Glutamatergic neuron (in vitro differentiated cells): ENCODE data around the gene CEP164. TPM values are rescaled to one million over a fixed set of nuclear protein-coding genes. Genes with fewer than 3 reads are reported as not detected.

ENCODE experiments used
- DNase-seq: peaks from one replicate; pipeline ENCODE4 v3.0.0; 2022
- H3K27ac Mint-ChIP-seq: one replicate; pipeline ENCODE4 v1.8.0; 2020; ENCODE audit warnings: mild to moderate bottlenecking, mixed read lengths, inconsistent platforms; ENCODE audit not compliant: unreplicated experiment
- H3K27me3 Mint-ChIP-seq: one replicate; pipeline ENCODE4 v1.8.0; 2020; ENCODE audit warnings: mild to moderate bottlenecking, moderate library complexity, mixed read lengths, inconsistent platforms; ENCODE audit not compliant: unreplicated experiment
- H3K36me3 Mint-ChIP-seq: one replicate; pipeline ENCODE4 v1.8.0; 2020; ENCODE audit warnings: mild to moderate bottlenecking, mixed read lengths, inconsistent platforms; ENCODE audit not compliant: unreplicated experiment
- H3K4me1 Mint-ChIP-seq: one replicate; pipeline ENCODE4 v1.8.0; 2020; ENCODE audit warnings: mild to moderate bottlenecking, low read depth, mixed read lengths, inconsistent platforms; ENCODE audit not compliant: unreplicated experiment
- H3K4me3 Mint-ChIP-seq: one replicate; pipeline ENCODE4 v1.8.0; 2020; ENCODE audit warnings: mild to moderate bottlenecking, mixed read lengths, inconsistent platforms; ENCODE audit not compliant: unreplicated experiment
- H3K9me3 Mint-ChIP-seq: one replicate; pipeline ENCODE4 v1.8.0; 2020; ENCODE audit warnings: mild to moderate bottlenecking, moderate library complexity, mixed read lengths, inconsistent platforms; ENCODE audit not compliant: unreplicated experiment
- CTCF ChIP-seq: fragments of 200-600 bp; sonication (generic); IDR thresholded peaks from one replicate; pipeline ENCODE4 v1.5.0; 2021; ENCODE audit not compliant: partially characterized antibody, unreplicated experiment
- total RNA-seq: library from RNA; stranded (reverse); fragmentation: NEBNext Ultra II Directional; extraction: Animal tissue kit (Norgen Biotek cat#: 25700); gene quantifications from one replicate; pipeline ENCODE4 v1.2.1, GENCODE V29; 2021; ENCODE audit not compliant: unreplicated experiment

CEP164 gene
- total RNA-seq, 1 donor from 2014 or later = 27.1 TPM

- peaks cover 5% of the 10 kb centered on the region for H3K4me1 Mint-ChIP-seq
- no peak overlapping the region for H3K27ac Mint-ChIP-seq
- no peak for DNase-seq
- H3K4me3 Mint-ChIP-seq = no peak overlapping the region
- H3K27me3 Mint-ChIP-seq = peaks cover 8% of the 10 kb centered on the region
- no peak for TF ChIP-seq CTCF
- peaks cover 3% of the 10 kb centered on the region for H3K36me3 Mint-ChIP-seq
- peaks cover 3% of the 10 kb centered on the region for H3K9me3 Mint-ChIP-seq
Measured at GRCh38 chr11:117412653-117413275, 85.1 kb downstream of the CEP164 start.

GRCh38 chr11:117413616-117414015 is 86.0 kb downstream of the CEP164 start:
- Mint-ChIP-seq H3K27me3 (peaks cover 5% of the 10 kb centered on the region), H3K4me1 (peaks cover 5% of the 10 kb centered on the region), H3K9me3 (peaks cover 3% of the 10 kb centered on the region), H3K4me3 (no peak overlapping the region), H3K27ac (no peak overlapping the region), H3K36me3 (peaks cover 3% of the 10 kb centered on the region)
- DNase-seq = no peak
- TF ChIP-seq CTCF = no peak

- H3K4me3 Mint-ChIP-seq = no peak overlapping the region
- H3K9me3 Mint-ChIP-seq = peaks cover 3% of the 10 kb centered on the region
- peaks cover 3% of the 10 kb centered on the region for H3K27me3 Mint-ChIP-seq
- peaks cover 5% of the 10 kb centered on the region for H3K4me1 Mint-ChIP-seq
- no peaks in the 10 kb centered on the region for H3K36me3 Mint-ChIP-seq
- no peak for DNase-seq
- no peak overlapping the region for H3K27ac Mint-ChIP-seq
- TF ChIP-seq CTCF = no peak
Measured at GRCh38 chr11:117414724-117415123, 87.1 kb downstream of the CEP164 start.

GRCh38 chr11:117415358-117415896 is 87.8 kb downstream of the CEP164 start:
- Mint-ChIP-seq H3K36me3 (no peaks in the 10 kb centered on the region), H3K9me3 (peaks cover 3% of the 10 kb centered on the region), H3K27ac (no peak overlapping the region), H3K4me1 (peaks cover 5% of the 10 kb centered on the region), H3K4me3 (no peak overlapping the region), H3K27me3 (peaks cover 3% of the 10 kb centered on the region)
- no peak for TF ChIP-seq CTCF
- no peak for DNase-seq

GRCh38 chr11:117417342-117417741 is 89.7 kb downstream of the CEP164 start:
- Mint-ChIP-seq H3K27ac (no peak overlapping the region), H3K27me3 (peaks cover 3% of the 10 kb centered on the region), H3K9me3 (peaks cover 3% of the 10 kb centered on the region), H3K36me3 (no peaks in the 10 kb centered on the region), H3K4me3 (no peak overlapping the region), H3K4me1 (peaks cover 4% of the 10 kb centered on the region)
- TF ChIP-seq CTCF = no peak
- no peak for DNase-seq
